ENCODE data around the gene KIF26B.

KIF26B gene

GRCh38 chr1:245444147-245444828, 289.5 kb downstream of the KIF26B start:
- ATAC-seq (replicated peaks; ENCODE audit: extremely low read depth, poor library complexity, severe bottlenecking) = no peak
- H3K27ac Mint-ChIP-seq (ENCODE audit: low read depth) = no peak overlapping the region
- no peaks in the 10 kb centered on the region for H3K4me1 Mint-ChIP-seq
- no peak for DNase-seq (ENCODE audit: low spot score in 2 of 2)
- H3K9me3 Mint-ChIP-seq = peaks cover 4% of the 10 kb centered on the region
- H3K27me3 Mint-ChIP-seq = peaks cover 11% of the 10 kb centered on the region
- no peak overlapping the region for H3K4me3 Mint-ChIP-seq
- H3K36me3 Mint-ChIP-seq (ENCODE audit: insufficient read depth) = no peaks in the 10 kb centered on the region

DNA sequence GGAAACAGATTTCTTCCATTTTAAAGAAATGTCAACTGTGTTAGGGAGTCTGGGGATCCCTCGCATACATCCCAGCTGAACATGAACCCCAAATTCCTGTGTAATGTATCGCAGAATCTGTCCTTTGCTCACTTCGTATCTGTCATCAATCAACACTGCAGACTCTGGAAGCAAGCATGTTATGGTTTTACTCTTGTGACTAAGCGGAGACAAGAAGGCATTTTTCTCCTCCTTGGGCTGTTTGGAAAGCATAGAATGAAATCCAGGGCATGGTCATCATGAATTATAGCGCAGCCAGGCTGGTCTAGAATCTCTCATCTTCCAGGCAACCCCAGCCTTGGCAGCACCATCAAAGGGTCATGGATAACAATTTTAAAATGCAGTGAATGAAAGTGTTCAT, 290.2 kb downstream of the KIF26B start:
- H3K4me1 Mint-ChIP-seq = no peaks in the 10 kb centered on the region
- H3K27me3 Mint-ChIP-seq = peaks cover 11% of the 10 kb centered on the region
- H3K4me3 Mint-ChIP-seq = no peak overlapping the region
- ATAC-seq (replicated peaks; ENCODE audit: extremely low read depth, poor library complexity, severe bottlenecking) (no peak), DNase-seq (ENCODE audit: low spot score in 2 of 2) (no peak)
- no peaks in the 10 kb centered on the region for H3K36me3 Mint-ChIP-seq (ENCODE audit: insufficient read depth)
- peaks cover 4% of the 10 kb centered on the region for H3K9me3 Mint-ChIP-seq
- H3K27ac Mint-ChIP-seq (ENCODE audit: low read depth) = no peak overlapping the region

DNA sequence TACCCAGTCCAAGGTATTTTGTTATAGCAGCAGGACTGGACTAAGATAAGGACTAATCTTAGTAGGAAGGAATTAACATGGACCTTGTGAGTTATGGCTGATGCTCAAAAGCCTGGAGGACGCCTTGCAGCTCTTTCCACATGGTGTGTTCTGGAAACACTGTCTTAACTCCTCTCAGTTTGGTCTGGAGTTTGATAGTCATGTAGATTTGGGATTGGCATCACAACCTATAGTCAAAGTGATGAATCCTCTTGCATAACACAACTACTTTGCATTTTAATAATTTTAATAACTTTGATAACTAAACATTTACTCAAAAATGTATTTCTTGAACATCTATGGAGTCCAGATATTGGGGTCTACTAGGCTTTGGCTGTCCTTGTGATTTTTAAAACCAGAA, 293.7 kb downstream of the KIF26B start:
- Mint-ChIP-seq H3K9me3 (peaks cover 4% of the 10 kb centered on the region), H3K27me3 (no peaks in the 10 kb centered on the region), H3K27ac (ENCODE audit: low read depth) (no peak overlapping the region), H3K36me3 (ENCODE audit: insufficient read depth) (peaks cover 2% of the 10 kb centered on the region), H3K4me3 (no peak overlapping the region), H3K4me1 (no peaks in the 10 kb centered on the region)
- no peak for DNase-seq (ENCODE audit: low spot score in 2 of 2)
- no peak for ATAC-seq (replicated peaks; ENCODE audit: extremely low read depth, poor library complexity, severe bottlenecking)

- Mint-ChIP-seq H3K27ac (ENCODE audit: low read depth) (no peak overlapping the region), H3K36me3 (ENCODE audit: insufficient read depth) (peaks cover 2% of the 10 kb centered on the region), H3K4me3 (no peak overlapping the region), H3K27me3 (peaks cover 3% of the 10 kb centered on the region), H3K4me1 (no peaks in the 10 kb centered on the region), H3K9me3 (peaks cover 4% of the 10 kb centered on the region)
- no peak for ATAC-seq (replicated peaks; ENCODE audit: extremely low read depth, poor library complexity, severe bottlenecking)
- DNase-seq (ENCODE audit: low spot score in 2 of 2) = no peak
These were observed 294.2 kb downstream of the KIF26B start for GRCh38 chr1:245448975-245449431.

GRCh38 chr1:245453541-245453940, 298.8 kb downstream of the KIF26B start:
- ATAC-seq (replicated peaks; ENCODE audit: extremely low read depth, poor library complexity, severe bottlenecking) (no peak), DNase-seq (ENCODE audit: low spot score in 2 of 2) (no peak)
- Mint-ChIP-seq H3K27ac (ENCODE audit: low read depth) (no peak overlapping the region), H3K9me3 (no peaks in the 10 kb centered on the region), H3K4me1 (no peaks in the 10 kb centered on the region), H3K4me3 (no peak overlapping the region), H3K27me3 (peaks cover 22% of the 10 kb centered on the region), H3K36me3 (ENCODE audit: insufficient read depth) (peaks cover 2% of the 10 kb centered on the region)

- Mint-ChIP-seq H3K9me3 (no peaks in the 10 kb centered on the region), H3K4me1 (no peaks in the 10 kb centered on the region), H3K4me3 (no peak overlapping the region), H3K36me3 (ENCODE audit: insufficient read depth) (peaks cover 2% of the 10 kb centered on the region), H3K27ac (ENCODE audit: low read depth) (no peak overlapping the region), H3K27me3 (peaks cover 27% of the 10 kb centered on the region)
- ATAC-seq (replicated peaks; ENCODE audit: extremely low read depth, poor library complexity, severe bottlenecking) = no peak
- DNase-seq (ENCODE audit: low spot score in 2 of 2) = no peak
These were observed 299.3 kb downstream of the KIF26B start for GRCh38 chr1:245454051-245454450.

DNA sequence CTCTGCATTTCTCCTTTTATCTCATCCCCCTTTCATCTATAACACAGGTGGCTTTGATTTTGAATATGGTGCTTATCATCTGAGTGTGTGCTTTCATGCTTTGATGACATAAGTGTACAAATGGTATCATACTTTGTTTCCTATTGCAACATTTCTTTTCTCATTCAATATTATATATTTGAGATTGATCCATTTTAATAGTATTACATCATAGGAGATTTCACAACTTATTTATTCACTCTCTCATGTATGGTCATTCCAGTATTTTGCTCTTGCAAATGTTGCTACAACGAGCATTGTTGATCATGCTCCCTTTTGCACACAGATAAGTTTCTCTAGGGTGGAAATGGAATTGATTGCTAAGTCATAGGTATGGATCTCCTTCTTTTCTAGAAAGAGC, 302.8 kb downstream of the KIF26B start:
- peaks cover 2% of the 10 kb centered on the region for H3K36me3 Mint-ChIP-seq (ENCODE audit: insufficient read depth)
- DNase-seq (ENCODE audit: low spot score in 2 of 2) = no peak
- H3K9me3 Mint-ChIP-seq = no peaks in the 10 kb centered on the region
- H3K27me3 Mint-ChIP-seq = peaks cover 40% of the 10 kb centered on the region
- H3K4me1 Mint-ChIP-seq = no peaks in the 10 kb centered on the region
- ATAC-seq (replicated peaks; ENCODE audit: extremely low read depth, poor library complexity, severe bottlenecking) = no peak
- H3K4me3 Mint-ChIP-seq = no peak overlapping the region
- H3K27ac Mint-ChIP-seq (ENCODE audit: low read depth) = no peak overlapping the region

DNA sequence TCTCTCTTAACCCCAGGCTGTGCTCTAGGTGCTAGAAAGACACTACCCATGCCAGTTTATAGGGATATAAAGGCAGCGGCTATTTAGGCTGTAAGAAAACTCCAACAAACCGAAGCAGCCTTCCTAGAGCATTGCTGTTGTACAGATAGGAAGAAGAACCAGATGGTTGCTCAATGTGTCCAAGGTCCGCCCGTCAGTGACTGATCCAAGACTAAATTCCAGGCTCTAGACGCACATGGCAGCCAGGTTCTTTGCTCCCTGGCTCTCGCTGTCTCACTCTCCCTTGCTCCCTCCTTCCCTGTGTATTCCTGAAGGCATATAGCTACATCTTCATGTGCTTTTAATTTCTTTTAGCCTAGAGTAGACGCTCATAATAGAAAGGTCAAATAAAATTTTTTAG, 303.4 kb downstream of the KIF26B start:
- Mint-ChIP-seq H3K27ac (ENCODE audit: low read depth) (no peak overlapping the region), H3K4me3 (no peak overlapping the region), H3K36me3 (ENCODE audit: insufficient read depth) (no peaks in the 10 kb centered on the region), H3K9me3 (no peaks in the 10 kb centered on the region), H3K4me1 (no peaks in the 10 kb centered on the region), H3K27me3 (peaks cover 41% of the 10 kb centered on the region)
- DNase-seq (ENCODE audit: low spot score in 2 of 2) = no peak
- ATAC-seq (replicated peaks; ENCODE audit: extremely low read depth, poor library complexity, severe bottlenecking) = no peak

GRCh38 chr1:245458761-245459174, 304.0 kb downstream of the KIF26B start:
- Mint-ChIP-seq H3K27me3 (peaks cover 41% of the 10 kb centered on the region), H3K27ac (ENCODE audit: low read depth) (no peak overlapping the region), H3K4me3 (no peak overlapping the region), H3K4me1 (no peaks in the 10 kb centered on the region), H3K36me3 (ENCODE audit: insufficient read depth) (no peaks in the 10 kb centered on the region), H3K9me3 (no peaks in the 10 kb centered on the region)
- DNase-seq (ENCODE audit: low spot score in 2 of 2) (no peak), ATAC-seq (replicated peaks; ENCODE audit: extremely low read depth, poor library complexity, severe bottlenecking) (no peak)

- Mint-ChIP-seq H3K27me3 (peaks cover 32% of the 10 kb centered on the region), H3K4me1 (no peaks in the 10 kb centered on the region), H3K27ac (ENCODE audit: low read depth) (no peak overlapping the region), H3K9me3 (no peaks in the 10 kb centered on the region), H3K4me3 (no peak overlapping the region), H3K36me3 (ENCODE audit: insufficient read depth) (no peaks in the 10 kb centered on the region)
- ATAC-seq (replicated peaks; ENCODE audit: extremely low read depth, poor library complexity, severe bottlenecking) (no peak), DNase-seq (ENCODE audit: low spot score in 2 of 2) (no peak)
These were observed 304.8 kb downstream of the KIF26B start for GRCh38 chr1:245459621-245460020.

DNA sequence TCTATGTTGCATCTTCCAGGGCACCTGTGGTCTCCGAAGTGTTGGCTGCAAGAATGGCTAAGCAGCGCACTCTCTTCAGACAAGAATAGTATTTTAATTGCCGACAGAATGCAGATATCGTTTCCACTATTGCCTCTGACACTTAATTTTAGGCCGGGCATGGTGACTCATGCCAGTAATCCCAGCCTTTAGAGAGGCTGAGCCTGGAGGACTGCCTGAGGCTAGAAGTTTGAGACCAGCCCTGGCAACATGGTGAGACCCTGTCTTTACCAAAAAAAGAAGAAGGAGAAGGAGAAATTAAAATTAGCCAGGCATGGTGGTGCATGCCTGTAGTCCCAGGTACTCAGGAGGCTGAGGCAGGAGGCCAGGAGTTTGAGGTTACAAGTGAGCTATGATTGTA, 306.9 kb downstream of the KIF26B start:
- no peaks in the 10 kb centered on the region for H3K36me3 Mint-ChIP-seq (ENCODE audit: insufficient read depth)
- ATAC-seq (replicated peaks; ENCODE audit: extremely low read depth, poor library complexity, severe bottlenecking) (no peak), DNase-seq (ENCODE audit: low spot score in 2 of 2) (no peak)
- no peaks in the 10 kb centered on the region for H3K4me1 Mint-ChIP-seq
- H3K27me3 Mint-ChIP-seq = peaks cover 26% of the 10 kb centered on the region
- no peak overlapping the region for H3K27ac Mint-ChIP-seq (ENCODE audit: low read depth)
- H3K4me3 Mint-ChIP-seq = no peak overlapping the region
- no peaks in the 10 kb centered on the region for H3K9me3 Mint-ChIP-seq

GRCh38 chr1:245462161-245462560, 307.4 kb downstream of the KIF26B start:
- Mint-ChIP-seq H3K27me3 (peaks cover 26% of the 10 kb centered on the region), H3K9me3 (no peaks in the 10 kb centered on the region), H3K4me3 (no peak overlapping the region), H3K36me3 (ENCODE audit: insufficient read depth) (no peaks in the 10 kb centered on the region), H3K27ac (ENCODE audit: low read depth) (no peak overlapping the region), H3K4me1 (no peaks in the 10 kb centered on the region)
- DNase-seq (ENCODE audit: low spot score in 2 of 2) (no peak), ATAC-seq (replicated peaks; ENCODE audit: extremely low read depth, poor library complexity, severe bottlenecking) (no peak)

DNA sequence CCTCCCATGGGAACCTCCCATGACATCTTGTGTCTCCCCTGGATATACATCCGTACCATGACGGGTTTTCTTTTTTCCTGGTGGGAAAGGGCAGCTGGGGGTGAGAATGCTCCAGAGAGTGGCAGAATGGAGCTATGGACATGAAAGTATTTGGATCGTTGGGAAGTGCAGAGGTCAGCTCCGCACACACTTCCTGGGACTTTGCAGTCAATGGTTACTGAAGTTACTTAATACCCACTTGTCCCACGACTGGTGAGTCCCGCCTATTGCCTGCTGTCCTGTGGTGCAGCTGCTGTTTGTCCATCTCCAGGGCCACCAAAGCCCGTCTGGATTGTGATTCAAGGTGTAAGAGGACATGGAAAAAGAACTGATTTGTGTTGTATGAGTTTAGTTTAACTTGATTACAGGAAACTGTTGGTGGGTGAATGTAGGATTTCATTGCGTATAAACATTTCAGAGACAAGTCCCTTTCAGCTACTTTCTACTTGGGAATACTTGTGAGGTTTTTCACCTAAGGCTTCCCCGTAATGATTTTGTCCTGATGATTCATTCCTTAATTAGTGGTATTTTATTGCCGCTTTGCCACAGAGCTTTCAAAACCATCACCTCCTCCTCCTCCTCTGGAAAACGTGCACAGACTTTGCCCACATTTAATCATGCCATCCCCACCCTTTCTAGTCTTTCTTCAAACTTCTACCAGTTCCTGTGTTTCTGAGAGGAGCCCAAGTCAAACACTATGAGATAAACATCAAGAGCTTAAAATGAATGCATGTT, 308.8 kb downstream of the KIF26B start:
- H3K27ac Mint-ChIP-seq (ENCODE audit: low read depth) = no peak overlapping the region
- H3K27me3 Mint-ChIP-seq = peaks cover 19% of the 10 kb centered on the region
- no peak overlapping the region for H3K4me3 Mint-ChIP-seq
- DNase-seq (ENCODE audit: low spot score in 2 of 2) (no peak), ATAC-seq (replicated peaks; ENCODE audit: extremely low read depth, poor library complexity, severe bottlenecking) (no peak)
- no peaks in the 10 kb centered on the region for H3K9me3 Mint-ChIP-seq
- H3K36me3 Mint-ChIP-seq (ENCODE audit: insufficient read depth) = no peaks in the 10 kb centered on the region
- no peaks in the 10 kb centered on the region for H3K4me1 Mint-ChIP-seq
